Keratinocyte (primary cell): ENCODE data around the gene ISOC2. TPM values are rescaled to one million over a fixed set of nuclear protein-coding genes. Genes with fewer than 3 reads are reported as not detected.
A peak's percentile ranks its signal among the peaks of the same experiment; 100 is the strongest.

Experiments used
- DNase-seq: peaks from one replicate; pipeline ENCODE4 v3.0.0-alpha.2; 2011; ENCODE audit warnings: low read depth, missing footprints, low spot score
- FAIRE-seq: peaks from 2 replicates; lab custom pipeline; 2011; peaks lifted over from hg19 to GRCh38; lab: Jason Lieb, UNC
- H2AFZ ChIP-seq: 2 replicates; pipeline ENCODE4 v1.6.0; 2012; ENCODE audit warnings: low read length, control low read depth, inconsistent platforms; ENCODE audit not compliant: control insufficient read depth
- H3K27ac ChIP-seq: 2 replicates; pipeline ENCODE4 v1.5.1; 2011; ENCODE audit warnings: low read length; ENCODE audit not compliant: control insufficient read depth, insufficient read depth
- H3K27me3 ChIP-seq: 3 replicates; pipeline ENCODE4 v1.6.0; 2011; ENCODE audit warnings: low read length; ENCODE audit not compliant: control insufficient read depth, insufficient read depth; ENCODE audit errors: extremely low read depth
- H3K36me3 ChIP-seq, 2 experiments: 2 replicates in 1 of 2; 3 replicates in 1 of 2; pipeline ENCODE4 v1.5.1; 2011; ENCODE audit warnings: low read length in 2 of 2, mild to moderate bottlenecking in 1 of 2; ENCODE audit not compliant: control insufficient read depth in 2 of 2, insufficient read depth in 2 of 2; ENCODE audit errors: extremely low read depth in 1 of 2
- H3K4me1 ChIP-seq: 3 replicates; pipeline ENCODE4 v1.5.1; 2011; ENCODE audit warnings: low read length; ENCODE audit not compliant: control insufficient read depth, insufficient read depth; ENCODE audit errors: extremely low read depth
- H3K4me2 ChIP-seq: 3 replicates; pipeline ENCODE4 v1.6.0; 2011; ENCODE audit warnings: low read depth, low read length; ENCODE audit not compliant: control insufficient read depth, insufficient read depth; ENCODE audit errors: extremely low read depth
- H3K4me3 ChIP-seq, 3 experiments: fragments of 200-600 bp in 1 of 3; sonication (generic) in 1 of 3; 2 replicates in 2 of 3; 3 replicates in 1 of 3; pipeline ENCODE4 v1.5.1; 2011 to 2016; ENCODE audit warnings: low read length in 3 of 3, mild to moderate bottlenecking in 3 of 3, control low read depth in 2 of 3, inconsistent platforms in 1 of 3, low read depth in 1 of 3, mixed read lengths in 1 of 3, mixed run types in 1 of 3, moderate library complexity in 1 of 3; ENCODE audit not compliant: control insufficient read depth in 2 of 3, insufficient read depth in 2 of 3; ENCODE audit errors: extremely low read depth in 1 of 3
- H3K79me2 ChIP-seq: 2 replicates; pipeline ENCODE4 v1.6.0; 2012; ENCODE audit warnings: low read length; ENCODE audit not compliant: control insufficient read depth, insufficient read depth
- H3K9ac ChIP-seq: 3 replicates; pipeline ENCODE4 v1.6.0; 2011; ENCODE audit warnings: low read length; ENCODE audit not compliant: control insufficient read depth, insufficient read depth; ENCODE audit errors: extremely low read depth
- H3K9me1 ChIP-seq: 3 replicates; pipeline ENCODE4 v1.6.0; 2011; ENCODE audit warnings: low read length; ENCODE audit not compliant: control insufficient read depth, insufficient read depth; ENCODE audit errors: extremely low read depth
- H3K9me3 ChIP-seq: 2 replicates; pipeline ENCODE4 v1.5.1; 2012; ENCODE audit warnings: low read depth, low read length; ENCODE audit not compliant: control insufficient read depth
- H4K20me1 ChIP-seq: 3 replicates; pipeline ENCODE4 v1.6.0; 2011; ENCODE audit warnings: low read length; ENCODE audit not compliant: control insufficient read depth, insufficient read depth; ENCODE audit errors: extremely low read depth
- CTCF ChIP-seq, 3 experiments: IDR thresholded peaks in 1 of 3; conservative IDR thresholded peaks in 1 of 3; optimal IDR thresholded peaks in 1 of 3; 2 replicates in 2 of 3; 3 replicates in 1 of 3; pipeline versions ENCODE3 to v1.5.1; 2011; ENCODE audit warnings: low read length in 3 of 3, mild to moderate bottlenecking in 3 of 3, moderate library complexity in 2 of 3, control low read depth in 1 of 3, inconsistent platforms in 1 of 3; ENCODE audit not compliant: insufficient read depth in 2 of 3; ENCODE audit errors: extremely low read depth in 1 of 3
- EZH2 ChIP-seq: IDR thresholded peaks from one replicate; pipeline ENCODE4 v1.6.1; 2012; ENCODE audit warnings: inconsistent platforms, mild to moderate bottlenecking, low read length, moderate library complexity
- dilution Hi-C: fragments of 300-500 bp; cut with MboI; formaldehyde crosslinking; loops from one replicate; pipeline ENCODE4 v1.7.0; 2020; ENCODE audit warnings: low sequenced_read_pairs; ENCODE audit not compliant: extremely low pct_ligation_motif_present
- polyA plus RNA-seq, 5 experiments: library from polyadenylated mRNA; depleted of rRNA in 3 of 5; stranded (reverse) in 3 of 5; stranded (forward) in 1 of 5; unstranded in 1 of 5; fragments of >200 nt; gene quantifications; 1 replicate in 1 of 5; 2 replicates in 3 of 5; 3 replicates in 1 of 5; pipeline versions ENCODE4 v1.2.1 to v1.2.3, GENCODE V29; 2011 to 2012; ENCODE audit warnings: missing spikeins in 2 of 5, low read depth in 1 of 5, low replicate concordance in 1 of 5

Gene ISOC2
- polyA plus RNA-seq, 1 donor (not counting 4 experiments of a cell fraction or from before 2014, with no cell fraction given) = 24.5 TPM

- peaks cover 7% of the 10 kb centered on the region for H3K4me1 ChIP-seq
- no peaks in the 10 kb centered on the region for H3K36me3 ChIP-seq
- no peaks in the 10 kb centered on the region for H3K79me2 ChIP-seq
- dilution Hi-C loops = no loop called here
- no peak overlapping the region for H2AFZ ChIP-seq
- no peak for DNase-seq
- no peaks in the 10 kb centered on the region for H3K9me1 ChIP-seq
- no peak for TF ChIP-seq CTCF (optimal IDR thresholded peaks at IDR 0.05 in 1 of 3, IDR thresholded peaks at IDR 0.05 in 1 of 3, conservative IDR thresholded peaks at IDR 0.05 in 1 of 3; ENCODE audit: extremely low read depth in 1 of 3, insufficient read depth in 2 of 3, low read length in 3 of 3)
- no peak for TF ChIP-seq EZH2
- H3K9me3 ChIP-seq = no peaks in the 10 kb centered on the region
- H3K4me2 ChIP-seq = no peak overlapping the region
- H3K4me3 ChIP-seq = no peak overlapping the region
- FAIRE-seq = no peak
- peaks cover 9% of the 10 kb centered on the region for H4K20me1 ChIP-seq
- H3K9ac ChIP-seq = no peak overlapping the region
- no peak overlapping the region for H3K27ac ChIP-seq
- H3K27me3 ChIP-seq = peaks cover 58% of the 10 kb centered on the region
These were observed 20.1 kb downstream of the ISOC2 start for GRCh38 chr19:55441319-55441691.

- DNase-seq = no peak
- no peak overlapping the region for H3K27ac ChIP-seq
- no peaks in the 10 kb centered on the region for H3K9me3 ChIP-seq
- H3K9ac ChIP-seq = no peak overlapping the region
- peaks cover 58% of the 10 kb centered on the region for H3K27me3 ChIP-seq
- no peaks in the 10 kb centered on the region for H3K9me1 ChIP-seq
- H3K4me2 ChIP-seq = no peak overlapping the region
- dilution Hi-C loops = no loop called here
- TF ChIP-seq CTCF (optimal IDR thresholded peaks at IDR 0.05 in 1 of 3, IDR thresholded peaks at IDR 0.05 in 1 of 3, conservative IDR thresholded peaks at IDR 0.05 in 1 of 3; ENCODE audit: extremely low read depth in 1 of 3, insufficient read depth in 2 of 3, low read length in 3 of 3) = no peak
- TF ChIP-seq EZH2 = peak; percentile 10
- no peak overlapping the region for H2AFZ ChIP-seq
- no peak for FAIRE-seq
- H3K36me3 ChIP-seq = no peaks in the 10 kb centered on the region
- no peaks in the 10 kb centered on the region for H3K79me2 ChIP-seq
- H3K4me3 ChIP-seq = no peak overlapping the region
- H4K20me1 ChIP-seq = peaks cover 9% of the 10 kb centered on the region
- peaks cover 3% of the 10 kb centered on the region for H3K4me1 ChIP-seq
These were observed 20.9 kb downstream of the ISOC2 start for GRCh38 chr19:55440411-55441105.
